ENCODE results near the gene SPRYD4. TPM values are rescaled to one million over a fixed set of nuclear protein-coding genes. Genes with fewer than 3 reads are reported as not detected.

Gene SPRYD4
- total RNA-seq, 4 donors from 2014 or later, result 1.1 to 3.7 (median 2.3) TPM

DNA sequence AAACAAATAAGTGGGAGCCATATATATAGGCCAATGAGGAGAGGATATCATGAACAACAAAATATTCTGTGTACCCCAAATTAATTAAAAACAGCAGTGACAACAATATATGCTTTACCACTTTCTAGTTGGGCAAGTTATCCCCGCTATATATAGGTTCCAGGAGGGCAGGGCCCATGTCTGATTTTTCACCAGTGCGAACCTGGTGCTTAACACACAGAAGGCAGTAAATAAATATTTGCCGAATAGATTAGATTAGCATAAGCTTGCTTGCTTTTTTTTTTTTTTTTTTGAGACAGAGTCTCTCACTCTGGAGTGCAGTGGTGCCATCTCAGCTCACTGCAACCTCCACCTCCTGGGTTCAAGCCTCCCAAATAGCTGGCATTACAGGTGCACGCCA, 10.6 kb upstream of the SPRYD4 start:
- H3K4me1 ChIP-seq, result no peaks in the 10 kb centered on the region
- TF ChIP-seq POLR2AphosphoS5 (IDR thresholded peaks at IDR 0.05) (no peak), POLR2A (IDR thresholded peaks at IDR 0.05) (no peak), EP300 (IDR thresholded peaks at IDR 0.05) (no peak)
- TF ChIP-seq, protein P1, sequence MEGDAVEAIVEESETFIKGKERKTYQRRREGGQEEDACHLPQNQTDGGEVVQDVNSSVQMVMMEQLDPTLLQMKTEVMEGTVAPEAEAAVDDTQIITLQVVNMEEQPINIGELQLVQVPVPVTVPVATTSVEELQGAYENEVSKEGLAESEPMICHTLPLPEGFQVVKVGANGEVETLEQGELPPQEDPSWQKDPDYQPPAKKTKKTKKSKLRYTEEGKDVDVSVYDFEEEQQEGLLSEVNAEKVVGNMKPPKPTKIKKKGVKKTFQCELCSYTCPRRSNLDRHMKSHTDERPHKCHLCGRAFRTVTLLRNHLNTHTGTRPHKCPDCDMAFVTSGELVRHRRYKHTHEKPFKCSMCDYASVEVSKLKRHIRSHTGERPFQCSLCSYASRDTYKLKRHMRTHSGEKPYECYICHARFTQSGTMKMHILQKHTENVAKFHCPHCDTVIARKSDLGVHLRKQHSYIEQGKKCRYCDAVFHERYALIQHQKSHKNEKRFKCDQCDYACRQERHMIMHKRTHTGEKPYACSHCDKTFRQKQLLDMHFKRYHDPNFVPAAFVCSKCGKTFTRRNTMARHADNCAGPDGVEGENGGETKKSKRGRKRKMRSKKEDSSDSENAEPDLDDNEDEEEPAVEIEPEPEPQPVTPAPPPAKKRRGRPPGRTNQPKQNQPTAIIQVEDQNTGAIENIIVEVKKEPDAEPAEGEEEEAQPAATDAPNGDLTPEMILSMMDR (IDR thresholded peaks at IDR 0.05), result no peak
- H3K9me3 ChIP-seq, result no peaks in the 10 kb centered on the region
- no peak overlapping the region for H3K4me3 ChIP-seq
- ATAC-seq, result no peak
- 86 to 99% methylated on average over 3 to 4 of the region's 4 CpGs for WGBS, 2 donors (ENCODE audit: low coverage in 1 of 2)
- peaks cover 13% of the 10 kb centered on the region for H3K27me3 ChIP-seq
- H3K27ac ChIP-seq, result no peak overlapping the region
- H3K36me3 ChIP-seq, result no peaks in the 10 kb centered on the region

DNA sequence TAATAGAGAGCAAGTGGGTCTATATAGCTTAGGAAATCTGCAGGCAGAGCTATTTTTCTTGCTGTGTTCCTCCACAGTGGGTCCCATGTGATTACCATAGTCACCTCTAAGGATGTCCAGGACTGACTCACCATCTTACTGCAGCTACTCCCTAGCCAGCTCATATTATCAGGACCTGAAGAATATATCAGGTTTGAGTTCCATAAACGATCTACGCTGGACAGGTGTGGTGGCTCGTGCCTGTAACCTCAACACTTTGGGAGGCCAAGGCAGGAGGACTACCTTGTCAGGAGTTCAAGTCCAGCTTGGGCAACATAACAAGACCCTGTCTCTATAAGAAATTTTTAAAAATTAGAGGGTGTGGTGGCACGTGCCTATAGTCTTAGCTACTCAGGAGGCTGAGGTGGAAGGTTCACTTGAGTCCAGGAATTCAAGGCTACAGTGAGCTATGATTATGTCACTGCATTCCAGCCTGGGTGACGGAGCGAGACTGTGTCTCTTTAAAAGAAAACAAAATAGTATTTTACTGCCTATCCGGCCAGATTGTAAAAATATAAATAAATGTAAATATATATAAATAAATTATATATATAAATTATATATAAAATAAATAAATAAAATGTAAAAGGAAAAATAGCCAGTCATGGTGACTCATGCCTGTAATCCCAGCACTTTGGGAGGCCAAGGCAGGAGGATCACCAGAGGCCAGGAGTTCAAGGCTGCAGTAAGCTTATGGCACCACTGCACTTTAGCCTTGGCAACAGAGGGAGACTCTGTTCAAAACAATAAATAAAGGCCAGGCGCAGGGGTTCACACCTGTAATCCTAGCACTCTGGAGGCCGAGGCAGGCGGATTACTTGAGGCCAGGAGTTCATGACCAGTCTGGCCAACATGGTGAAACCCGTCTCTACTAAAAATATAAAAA, 6.9 kb upstream of the SPRYD4 start:
- ATAC-seq, result no peak
- peaks cover 0 to 8% (median 0%) of the 10 kb centered on the region in 3 donors for H3K4me1 ChIP-seq
- WGBS, 2 donors (ENCODE audit: low coverage in 1 of 2), result 70 to 83% methylated on average over 7 to 9 of the region's 11 CpGs
- no peaks in the 10 kb centered on the region for H3K9me3 ChIP-seq
- H3K27ac ChIP-seq, result no peak overlapping the region
- no peaks in the 10 kb centered on the region for H3K36me3 ChIP-seq
- H3K27me3 ChIP-seq, result no peaks in the 10 kb centered on the region
- no peak overlapping the region for H3K4me3 ChIP-seq
- TF ChIP-seq EP300 (IDR thresholded peaks at IDR 0.05) (no peak), POLR2A (IDR thresholded peaks at IDR 0.05) (no peak), POLR2AphosphoS5 (IDR thresholded peaks at IDR 0.05) (no peak)
- TF ChIP-seq, protein P1 (IDR thresholded peaks at IDR 0.05), result no peak

DNA sequence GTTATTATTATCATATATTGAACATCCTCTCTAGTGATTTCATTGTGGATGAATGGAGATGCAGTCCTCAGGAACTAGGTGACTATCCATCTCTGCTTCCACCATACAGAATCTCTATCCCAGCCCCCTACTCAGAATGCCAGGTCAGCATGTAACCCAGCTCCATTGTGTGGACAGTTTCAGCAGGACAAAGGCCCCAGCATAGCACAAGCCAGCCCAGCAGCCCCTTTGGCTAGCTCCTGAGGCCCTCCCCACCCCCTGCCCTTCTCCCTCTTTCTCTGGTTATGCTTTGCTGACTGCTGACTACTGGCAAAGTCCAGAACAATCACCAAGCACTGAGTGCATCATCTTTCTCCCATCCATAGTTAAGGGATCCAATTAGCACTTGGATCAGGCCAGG, 5.8 kb upstream of the SPRYD4 start:
- Histone ChIP-seq H3K4me1 (peaks cover 0 to 10% (median 0%) of the 10 kb centered on the region in 3 donors), H3K9me3 (no peaks in the 10 kb centered on the region), H3K36me3 (no peaks in the 10 kb centered on the region), H3K27me3 (no peaks in the 10 kb centered on the region), H3K27ac (no peak overlapping the region), H3K4me3 (no peak overlapping the region)
- no peak for ATAC-seq
- no peak for TF ChIP-seq POLR2AphosphoS5 (IDR thresholded peaks at IDR 0.05)
- no peak for TF ChIP-seq POLR2A (IDR thresholded peaks at IDR 0.05)
- TF ChIP-seq, protein P1 (IDR thresholded peaks at IDR 0.05), result no peak
- TF ChIP-seq EP300 (IDR thresholded peaks at IDR 0.05), result no peak

DNA sequence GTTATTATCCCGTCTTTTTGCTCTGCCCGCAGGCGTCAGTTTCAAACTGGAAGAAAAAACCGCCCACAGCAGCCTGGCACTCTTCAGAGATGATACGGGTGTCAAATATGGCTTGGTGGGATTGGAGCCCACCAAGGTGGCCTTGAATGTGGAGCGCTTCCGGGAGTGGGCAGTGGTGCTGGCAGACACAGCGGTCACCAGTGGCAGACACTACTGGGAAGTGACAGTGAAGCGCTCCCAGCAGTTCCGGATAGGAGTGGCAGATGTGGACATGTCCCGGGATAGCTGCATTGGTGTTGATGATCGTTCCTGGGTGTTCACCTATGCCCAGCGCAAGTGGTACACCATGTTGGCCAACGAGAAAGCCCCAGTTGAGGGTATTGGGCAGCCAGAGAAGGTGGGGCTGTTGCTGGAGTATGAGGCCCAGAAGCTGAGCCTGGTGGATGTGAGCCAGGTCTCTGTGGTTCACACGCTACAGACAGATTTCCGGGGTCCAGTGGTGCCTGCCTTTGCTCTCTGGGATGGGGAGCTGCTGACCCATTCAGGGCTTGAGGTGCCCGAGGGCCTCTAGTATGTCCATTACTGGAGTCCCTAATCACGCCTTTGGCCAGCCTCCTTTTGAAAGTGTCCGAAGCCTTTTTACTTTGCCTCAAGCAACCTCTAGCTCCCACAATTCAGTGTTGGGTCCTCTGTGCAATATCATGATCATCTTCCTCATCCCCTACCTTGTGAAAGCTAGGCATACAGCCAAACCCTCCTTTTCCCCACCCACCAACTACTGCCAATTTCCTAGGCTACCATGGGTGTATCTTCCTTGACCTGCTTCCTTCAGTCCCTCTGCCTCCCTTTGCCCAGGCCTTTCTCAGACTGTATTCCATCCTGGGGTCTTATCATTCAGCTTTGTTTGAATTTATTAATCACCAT, 891 bp downstream of the SPRYD4 start:
- Histone ChIP-seq H3K4me1 (peaks cover 0 to 43% (median 10%) of the 10 kb centered on the region in 3 donors), H3K27ac (peak overlapping the region; percentile 63 to 88 (median 86)), H3K9me3 (no peaks in the 10 kb centered on the region), H3K4me3 (peak overlapping the region; percentile 66 to 80), H3K27me3 (no peaks in the 10 kb centered on the region), H3K36me3 (peaks cover 0 to 27% of the 10 kb centered on the region in 2 donors)
- 32 to 44% methylated on average over 5 to 14 of the region's 19 CpGs for WGBS, 2 donors (ENCODE audit: low coverage in 1 of 2)
- TF ChIP-seq, protein P1 (IDR thresholded peaks at IDR 0.05), result no peak
- TF ChIP-seq POLR2AphosphoS5 (IDR thresholded peaks at IDR 0.05) (no peak), EP300 (IDR thresholded peaks at IDR 0.05) (no peak), POLR2A (IDR thresholded peaks at IDR 0.05) (no peak)
- no peak for ATAC-seq
